ENCODE measurements around the gene SEMA4C. TPM values are rescaled to one million over a fixed set of nuclear protein-coding genes. Genes with fewer than 3 reads are reported as not detected.
A peak's percentile ranks its signal among the peaks of the same experiment; 100 is the strongest.

Gene SEMA4C
- total and polyA plus RNA-seq, 5 donors, result 19.3 to 28.5 (median 23.5) TPM

- no peaks in the 10 kb centered on the region for H3K9me3 ChIP-seq (ENCODE audit: control insufficient read depth, low read length)
- no peak overlapping the region for H3K27ac ChIP-seq (ENCODE audit: low read length)
- intact Hi-C loops (cut with DNase I), result no loop called here
- ATAC-seq (peak in 1 of 2 donors; percentile 9), DNase-seq (peak in 2 of 3 donors; percentile 22 to 41)
- peaks cover 5% of the 10 kb centered on the region for H3K4me1 ChIP-seq (ENCODE audit: control insufficient read depth, insufficient read depth, low read length)
- WGBS, result 90% methylated on average over 14 of the region's 14 CpGs
- H3K4me3 ChIP-seq (ENCODE audit: low read length), result no peak overlapping the region
- no peaks in the 10 kb centered on the region for H3K27me3 ChIP-seq (ENCODE audit: control insufficient read depth, insufficient read depth)
Observed at GRCh38 chr2:96825057-96825456, 44.8 kb downstream of the SEMA4C start.

DNA sequence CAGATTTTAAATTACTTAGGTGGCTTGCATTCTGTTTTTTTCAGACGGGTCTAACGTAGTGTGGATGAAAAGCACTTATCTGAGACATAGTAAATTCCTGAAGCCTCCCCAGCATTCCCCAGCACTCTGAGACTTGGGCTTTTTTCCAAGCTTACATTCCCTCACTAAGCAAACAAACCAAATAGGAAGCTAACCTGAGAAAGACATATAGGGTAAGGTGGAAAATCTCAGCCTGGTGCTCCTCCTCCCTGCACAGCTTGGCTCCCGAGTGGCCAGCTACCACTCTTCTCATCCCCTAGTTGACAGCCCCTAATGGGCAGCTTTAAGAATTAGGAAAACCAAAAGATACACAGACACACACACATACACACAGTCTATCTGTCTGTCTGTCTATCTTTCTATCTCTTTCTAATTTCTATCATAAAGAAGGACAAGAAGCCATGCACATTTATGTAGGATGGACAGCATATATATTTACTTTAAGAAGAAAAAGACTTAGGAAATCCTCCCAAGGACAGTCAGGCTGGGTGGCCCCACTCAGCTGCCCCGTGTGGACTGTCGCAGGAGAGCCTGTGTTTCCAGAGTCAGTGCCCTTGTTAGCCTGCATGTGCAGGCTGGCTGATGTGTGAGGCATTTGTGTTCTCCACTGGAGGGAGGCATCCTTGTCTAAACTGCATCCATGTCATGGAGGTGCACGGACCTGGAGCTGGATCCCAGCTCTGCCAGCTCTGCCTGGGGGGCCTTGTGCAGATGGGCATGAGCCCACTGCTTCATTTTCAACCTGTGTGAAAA is 45.6 kb downstream of the SEMA4C start:
- no peaks in the 10 kb centered on the region for H3K27me3 ChIP-seq (ENCODE audit: control insufficient read depth, insufficient read depth)
- no peak overlapping the region for H3K4me3 ChIP-seq (ENCODE audit: low read length)
- 58% methylated on average over 6 of the region's 6 CpGs for WGBS
- H3K9me3 ChIP-seq (ENCODE audit: control insufficient read depth, low read length), result no peaks in the 10 kb centered on the region
- H3K4me1 ChIP-seq (ENCODE audit: control insufficient read depth, insufficient read depth, low read length), result peaks cover 7% of the 10 kb centered on the region
- intact Hi-C loops (cut with DNase I), result no loop called here
- DNase-seq (peak in 1 of 3 donors; percentile 17), ATAC-seq (no peak)
- H3K27ac ChIP-seq (ENCODE audit: low read length), result no peak overlapping the region

DNA sequence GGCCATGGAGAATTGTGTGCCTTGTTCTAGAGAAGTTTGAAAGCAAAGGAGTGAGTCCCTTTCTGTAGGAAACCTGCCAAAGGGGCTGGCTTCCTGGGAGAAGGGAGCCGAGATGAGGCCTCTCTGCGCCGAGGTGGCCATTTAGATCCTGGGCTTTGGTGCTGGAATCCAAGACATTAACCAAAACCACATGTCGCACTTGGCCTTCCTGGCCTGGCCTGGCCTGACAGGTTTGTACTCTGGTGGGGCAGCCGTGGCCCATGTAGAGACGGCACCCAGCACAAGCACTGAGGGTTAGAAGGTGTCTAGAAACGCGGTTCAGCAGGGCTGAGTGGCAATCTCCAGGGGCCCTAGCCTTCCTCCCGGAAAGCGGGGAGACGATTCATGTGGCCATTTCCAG is 46.7 kb downstream of the SEMA4C start:
- Histone ChIP-seq H3K4me1 (ENCODE audit: control insufficient read depth, insufficient read depth, low read length) (peaks cover 15% of the 10 kb centered on the region), H3K9me3 (ENCODE audit: control insufficient read depth, low read length) (no peaks in the 10 kb centered on the region), H3K4me3 (ENCODE audit: low read length) (no peak overlapping the region), H3K27ac (ENCODE audit: low read length) (no peak overlapping the region), H3K27me3 (ENCODE audit: control insufficient read depth, insufficient read depth) (no peaks in the 10 kb centered on the region)
- intact Hi-C loops (cut with DNase I), result no loop called here
- ATAC-seq, result no peak
- DNase-seq, result peak in 2 of 3 donors; percentile 53 to 62
- 64% methylated on average over 11 of the region's 11 CpGs for WGBS

- intact Hi-C loops (cut with DNase I), result no loop called here
- Histone ChIP-seq H3K27ac (ENCODE audit: low read length) (no peak overlapping the region), H3K4me1 (ENCODE audit: control insufficient read depth, insufficient read depth, low read length) (peaks cover 15% of the 10 kb centered on the region), H3K27me3 (ENCODE audit: control insufficient read depth, insufficient read depth) (no peaks in the 10 kb centered on the region), H3K9me3 (ENCODE audit: control insufficient read depth, low read length) (no peaks in the 10 kb centered on the region), H3K4me3 (ENCODE audit: low read length) (no peak overlapping the region)
- DNase-seq, result peak in 2 of 3 donors; percentile 12 to 34
- no peak for ATAC-seq
- 53% methylated on average over 4 of the region's 4 CpGs for WGBS
Observed at GRCh38 chr2:96822786-96823185, 47.1 kb downstream of the SEMA4C start.

DNA sequence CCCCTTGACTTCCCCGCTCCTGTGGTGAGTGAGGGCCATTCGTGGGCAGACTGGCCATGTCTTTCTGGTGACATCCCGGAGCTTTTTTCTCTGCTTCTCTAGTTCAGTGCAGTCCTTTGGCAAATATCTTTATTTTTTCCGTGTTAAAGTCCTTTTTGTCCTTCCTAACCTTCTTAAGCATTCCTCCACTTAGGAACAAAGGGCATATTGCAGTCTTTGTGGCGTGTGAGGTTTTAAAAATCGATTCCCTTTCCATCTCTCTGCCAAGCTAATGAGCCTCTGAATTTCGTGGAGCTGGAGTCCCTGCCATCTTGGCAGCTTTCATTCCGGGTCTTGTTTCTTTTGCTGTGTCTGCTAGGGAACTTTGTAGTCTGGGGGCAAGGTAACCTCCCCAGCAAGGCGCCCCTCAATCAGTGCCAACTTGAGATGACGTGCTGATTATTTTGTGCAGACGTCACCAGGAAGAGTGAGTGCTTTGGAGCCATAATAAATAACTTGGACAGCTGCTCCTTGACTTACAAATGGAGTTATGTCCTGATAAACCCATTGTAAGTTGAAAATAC is 48.7 kb downstream of the SEMA4C start:
- peaks cover 20% of the 10 kb centered on the region for H3K4me1 ChIP-seq (ENCODE audit: control insufficient read depth, insufficient read depth, low read length)
- H3K27ac ChIP-seq (ENCODE audit: low read length), result no peak overlapping the region

GRCh38 chr2:96819876-96820511 is 49.9 kb downstream of the SEMA4C start:
- intact Hi-C loops (cut with DNase I), result no loop called here
- no peak overlapping the region for H3K4me3 ChIP-seq (ENCODE audit: low read length)
- no peak for ATAC-seq

More for the DNA sequence above, 48.7 kb downstream of the SEMA4C start:
- 68% methylated on average over 11 of the region's 11 CpGs for WGBS
- H3K4me3 ChIP-seq (ENCODE audit: low read length), result no peak overlapping the region
- H3K9me3 ChIP-seq (ENCODE audit: control insufficient read depth, low read length), result no peaks in the 10 kb centered on the region
- DNase-seq (peak in 1 of 3 donors; percentile 18), ATAC-seq (no peak)
- intact Hi-C loops (cut with DNase I), result no loop called here
- H3K27me3 ChIP-seq (ENCODE audit: control insufficient read depth, insufficient read depth), result no peaks in the 10 kb centered on the region

GRCh38 chr2:96819128-96819875 is 50.6 kb downstream of the SEMA4C start:
- no peaks in the 10 kb centered on the region for H3K27me3 ChIP-seq (ENCODE audit: control insufficient read depth, insufficient read depth)
- no peaks in the 10 kb centered on the region for H3K9me3 ChIP-seq (ENCODE audit: control insufficient read depth, low read length)
- no peak overlapping the region for H3K27ac ChIP-seq (ENCODE audit: low read length)
- 66% methylated on average over 10 of the region's 10 CpGs for WGBS
- no peak for ATAC-seq
- peak in 2 of 3 donors; percentile 56 to 58 for DNase-seq
- intact Hi-C loops (cut with DNase I), result no loop called here
- H3K4me1 ChIP-seq (ENCODE audit: control insufficient read depth, insufficient read depth, low read length), result peaks cover 20% of the 10 kb centered on the region
- no peak overlapping the region for H3K4me3 ChIP-seq (ENCODE audit: low read length)

More at GRCh38 chr2:96819876-96820511, 49.9 kb downstream of the SEMA4C start:
- WGBS, result 86% methylated on average over 12 of the region's 12 CpGs
- peak in 2 of 3 donors; percentile 20 to 41 for DNase-seq
- H3K9me3 ChIP-seq (ENCODE audit: control insufficient read depth, low read length), result no peaks in the 10 kb centered on the region
- no peak overlapping the region for H3K27ac ChIP-seq (ENCODE audit: low read length)
- H3K27me3 ChIP-seq (ENCODE audit: control insufficient read depth, insufficient read depth), result no peaks in the 10 kb centered on the region
- peaks cover 20% of the 10 kb centered on the region for H3K4me1 ChIP-seq (ENCODE audit: control insufficient read depth, insufficient read depth, low read length)

DNA sequence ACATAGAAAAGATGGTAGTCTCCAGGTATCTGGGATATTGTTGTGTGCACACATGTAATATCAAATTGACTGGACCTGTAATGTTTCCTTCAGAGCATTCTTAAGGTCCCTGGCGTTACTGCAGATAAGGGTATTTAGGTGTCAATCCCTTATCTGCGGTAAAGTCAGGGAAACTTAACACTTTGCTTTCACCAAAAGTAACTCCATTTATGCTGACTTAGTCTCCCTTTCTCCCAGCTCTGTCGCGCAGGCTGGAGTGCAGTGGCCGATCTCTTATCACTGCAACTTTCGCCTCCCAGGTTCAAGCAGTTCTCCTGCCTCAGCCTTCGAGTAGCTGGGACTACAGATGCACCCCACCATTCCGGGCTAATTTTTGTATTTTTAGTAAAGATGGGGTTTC is 52.0 kb downstream of the SEMA4C start:
- Histone ChIP-seq H3K27me3 (ENCODE audit: control insufficient read depth, insufficient read depth) (no peaks in the 10 kb centered on the region), H3K9me3 (ENCODE audit: control insufficient read depth, low read length) (no peaks in the 10 kb centered on the region), H3K27ac (ENCODE audit: low read length) (no peak overlapping the region), H3K4me1 (ENCODE audit: control insufficient read depth, insufficient read depth, low read length) (peaks cover 20% of the 10 kb centered on the region), H3K4me3 (ENCODE audit: low read length) (peak overlapping the region; percentile 92)
- DNase-seq, result peak in 2 of 3 donors; percentile 22 to 26
- ATAC-seq, result no peak
- intact Hi-C loops (cut with DNase I), result no loop called here
- 75% methylated on average over 8 of the region's 8 CpGs for WGBS

DNA sequence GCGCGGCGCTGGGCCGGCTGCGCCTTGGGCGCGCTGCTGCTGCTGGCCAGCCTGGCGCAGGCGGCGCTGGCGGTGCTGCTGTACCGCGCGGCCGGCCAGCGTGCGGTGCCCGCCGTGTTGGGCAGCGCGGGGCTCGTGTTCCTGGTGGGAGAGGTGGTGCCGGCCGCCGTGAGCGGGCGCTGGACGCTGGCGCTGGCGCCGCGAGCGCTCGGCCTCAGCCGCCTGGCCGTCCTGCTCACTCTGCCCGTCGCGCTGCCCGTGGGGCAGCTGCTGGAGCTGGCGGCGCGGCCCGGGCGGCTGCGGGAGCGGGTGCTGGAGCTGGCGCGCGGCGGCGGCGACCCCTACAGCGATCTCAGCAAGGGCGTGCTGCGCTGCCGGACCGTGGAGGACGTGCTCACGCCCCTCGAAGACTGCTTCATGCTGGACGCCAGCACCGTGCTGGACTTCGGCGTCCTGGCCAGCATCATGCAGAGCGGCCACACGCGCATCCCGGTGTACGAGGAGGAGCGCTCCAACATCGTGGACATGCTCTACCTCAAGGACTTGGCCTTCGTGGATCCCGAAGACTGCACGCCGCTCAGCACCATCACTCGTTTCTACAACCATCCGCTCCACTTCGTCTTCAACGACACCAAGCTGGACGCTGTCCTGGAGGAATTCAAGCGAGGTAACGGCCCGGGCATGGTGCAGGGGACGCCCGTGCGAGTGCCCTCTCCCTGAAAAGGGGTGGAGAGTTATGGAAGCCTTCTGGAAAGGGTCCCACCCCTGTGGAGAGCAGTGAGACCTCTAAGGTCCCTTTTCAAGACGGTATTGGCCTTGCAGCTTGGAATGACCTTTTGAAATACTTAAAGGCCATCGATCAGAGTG is 52.8 kb downstream of the SEMA4C start:
- ATAC-seq, result peak; percentile 10 to 36
- Histone ChIP-seq H3K27ac (ENCODE audit: low read length) (peak overlapping the region; percentile 96), H3K27me3 (ENCODE audit: control insufficient read depth, insufficient read depth) (no peaks in the 10 kb centered on the region), H3K4me3 (ENCODE audit: low read length) (peak overlapping the region; percentile 92), H3K4me1 (ENCODE audit: control insufficient read depth, insufficient read depth, low read length) (peaks cover 24% of the 10 kb centered on the region), H3K9me3 (ENCODE audit: control insufficient read depth, low read length) (no peaks in the 10 kb centered on the region)
- DNase-seq, result peak in 2 of 3 donors; percentile 37 to 70
- WGBS, result 3% methylated on average over 89 of the region's 89 CpGs
- intact Hi-C loops (cut with DNase I), result no loop called here
